Right lobe of liver (tissue), 6 donors: ENCODE data around the gene CTAG2. TPM values are rescaled to one million over a fixed set of nuclear protein-coding genes. Genes with fewer than 3 reads are reported as not detected.

Experiments used
- ATAC-seq, 4 donors: fragments of 200-7000 bp; cut with Tn5 transposase; one replicate each; pipeline ENCODE4 v1.9.1; 2020; ENCODE audit warnings: mild to moderate bottlenecking in 4 of 4, moderate library complexity in 4 of 4
- DNase-seq, 3 donors: peaks; one replicate each; pipeline ENCODE4 v3.0.0-alpha.2; 2020
- H3K27ac ChIP-seq, 3 donors: fragments of 200-600 bp; one replicate each; pipeline ENCODE4 v1.8.0; 2022
- H3K27me3 ChIP-seq, 2 donors: fragments of 200-600 bp; one replicate each; pipeline ENCODE4 v1.8.0; 2022
- H3K36me3 ChIP-seq, 4 donors: fragments of 200-600 bp; sonication (generic) in 1 of 4; one replicate each; pipeline versions ENCODE4 v1.5.1 to v1.8.0; 2017 to 2022; ENCODE audit warnings: control low read depth in 1 of 4
- H3K4me1 ChIP-seq, 4 donors: fragments of 200-600 bp; sonication (generic) in 1 of 4; one replicate each; pipeline versions ENCODE4 v1.5.1 to v1.8.0; 2017 to 2022; ENCODE audit warnings: control low read depth in 1 of 4
- H3K4me3 ChIP-seq, 3 donors: fragments of 200-600 bp; one replicate each; pipeline ENCODE4 v1.8.0; 2022
- H3K9me3 ChIP-seq, 4 donors: fragments of 200-600 bp; sonication (generic) in 1 of 4; one replicate each; pipeline versions ENCODE4 v1.5.1 to v1.8.0; 2017 to 2022; ENCODE audit warnings: control low read depth in 1 of 4
- POLR2A ChIP-seq: fragments of 450-650 bp; IDR thresholded peaks from one replicate; pipeline ENCODE4 v1.6.1; 2017; ENCODE audit warnings: antibody characterized with exemption, mild to moderate bottlenecking
- WGBS: methylation state at CpG from one replicate; pipeline ENCODE4 v1.1.6; 2018; ENCODE audit warnings: low coverage, low lambda C conversion rate; ENCODE audit not compliant: insufficient coverage; ENCODE audit errors: missing lambda C conversion rate; 5-methylcytosine and 5-hydroxymethylcytosine counted together
- intact Hi-C, 2 donors: fragments of 100-400 bp; cut with DNase I; formaldehyde crosslinking; loops; one replicate each; pipeline versions ENCODE4 v1.11.2 to v1.14.1; 2022
- total RNA-seq, 6 experiments: library from RNA; depleted of rRNA in 2 of 6; stranded (reverse); fragments of >200 nt in 2 of 6; fragmentation: NEBNext Ultra II Directional in 3 of 6; extraction: Animal tissue kit (Norgen Biotek cat#: 25700) in 3 of 6; gene quantifications; one replicate each; pipeline versions ENCODE4 v1.1.0 to v1.2.4, GENCODE V29; 2016 to 2023
- TF ChIP-seq, protein P1 (sequence below), 4 donors: fragments of 200-600 bp in 3 of 4; fragments of 450-650 bp in 1 of 4; IDR thresholded peaks; one replicate each; pipeline versions ENCODE4 v1.5.1 to v1.8.0; 2016 to 2022; ENCODE audit warnings: antibody characterized with exemption in 4 of 4, mild to moderate bottlenecking in 2 of 4
- donor health status: DM: no; HTN: yes; CAD: no.
- donor health status: DM: no; HTN: no; CAD: no.
- donor health status: DM: no; HTN: no; CAD: no.
- donor health status: DM: no; HTN: yes; CAD: no.
- donor health status: DM: no; HTN: yes; CAD: no.

CTAG2 gene
- total RNA-seq, 6 experiments from 2014 or later, result not detected

DNA sequence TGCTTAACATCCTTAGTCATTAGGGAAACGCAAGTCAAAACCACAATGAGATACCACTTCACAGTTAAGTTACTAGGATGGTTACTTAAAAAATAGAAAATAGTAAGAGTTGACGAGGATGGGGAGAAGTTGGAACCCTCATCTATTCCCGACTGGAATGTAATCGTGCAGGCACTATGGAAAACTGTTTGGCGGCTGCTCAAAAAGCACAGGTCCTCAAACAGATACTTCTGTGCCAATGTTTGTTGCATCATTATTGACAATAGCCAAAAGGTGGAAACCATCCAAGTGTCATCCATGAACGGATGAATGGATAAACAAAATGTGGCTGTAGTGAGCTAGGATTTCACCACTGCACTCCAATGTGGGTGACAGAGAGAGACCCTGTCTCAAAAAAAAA is 46.0 kb downstream of the CTAG2 start:
- TF ChIP-seq, protein P1, sequence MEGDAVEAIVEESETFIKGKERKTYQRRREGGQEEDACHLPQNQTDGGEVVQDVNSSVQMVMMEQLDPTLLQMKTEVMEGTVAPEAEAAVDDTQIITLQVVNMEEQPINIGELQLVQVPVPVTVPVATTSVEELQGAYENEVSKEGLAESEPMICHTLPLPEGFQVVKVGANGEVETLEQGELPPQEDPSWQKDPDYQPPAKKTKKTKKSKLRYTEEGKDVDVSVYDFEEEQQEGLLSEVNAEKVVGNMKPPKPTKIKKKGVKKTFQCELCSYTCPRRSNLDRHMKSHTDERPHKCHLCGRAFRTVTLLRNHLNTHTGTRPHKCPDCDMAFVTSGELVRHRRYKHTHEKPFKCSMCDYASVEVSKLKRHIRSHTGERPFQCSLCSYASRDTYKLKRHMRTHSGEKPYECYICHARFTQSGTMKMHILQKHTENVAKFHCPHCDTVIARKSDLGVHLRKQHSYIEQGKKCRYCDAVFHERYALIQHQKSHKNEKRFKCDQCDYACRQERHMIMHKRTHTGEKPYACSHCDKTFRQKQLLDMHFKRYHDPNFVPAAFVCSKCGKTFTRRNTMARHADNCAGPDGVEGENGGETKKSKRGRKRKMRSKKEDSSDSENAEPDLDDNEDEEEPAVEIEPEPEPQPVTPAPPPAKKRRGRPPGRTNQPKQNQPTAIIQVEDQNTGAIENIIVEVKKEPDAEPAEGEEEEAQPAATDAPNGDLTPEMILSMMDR (IDR thresholded peaks at IDR 0.05), result no peak
- TF ChIP-seq POLR2A, result no peak
- Histone ChIP-seq H3K27me3 (no peaks in the 10 kb centered on the region), H3K4me3 (no peak overlapping the region), H3K9me3 (no peaks in the 10 kb centered on the region), H3K4me1 (peaks cover 0 to 3% (median 0%) of the 10 kb centered on the region in 4 donors), H3K36me3 (no peaks in the 10 kb centered on the region), H3K27ac (no peak overlapping the region)
- 33% methylated on average over 6 of the region's 6 CpGs for WGBS
- intact Hi-C loops, result no loop called here
- peak; percentile 73 to 90 (median 82) for ATAC-seq
- peak; percentile 42 to 69 (median 59) for DNase-seq

DNA sequence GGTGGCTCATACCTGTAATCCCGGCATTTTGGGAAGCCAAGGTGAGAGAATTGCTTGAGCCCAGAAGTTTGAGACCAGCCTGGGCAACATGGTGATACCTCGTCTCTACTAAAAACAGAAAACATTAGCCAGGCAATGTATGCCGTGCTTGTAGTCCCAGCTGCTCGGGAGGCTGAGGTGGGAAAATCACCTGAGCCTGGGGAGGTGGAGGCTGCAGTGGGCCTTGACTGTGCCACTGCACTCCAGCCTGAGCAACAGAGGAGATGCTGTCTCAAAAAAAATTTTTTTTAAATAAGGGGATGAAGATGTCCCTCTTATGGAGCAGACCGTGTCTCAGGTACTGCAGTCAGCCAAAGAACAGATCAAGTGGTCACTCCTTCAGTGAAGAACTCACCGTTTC is 47.8 kb downstream of the CTAG2 start:
- Histone ChIP-seq H3K9me3 (no peaks in the 10 kb centered on the region), H3K27me3 (no peaks in the 10 kb centered on the region), H3K4me3 (no peak overlapping the region), H3K36me3 (no peaks in the 10 kb centered on the region), H3K27ac (no peak overlapping the region), H3K4me1 (peaks cover 0 to 3% (median 0%) of the 10 kb centered on the region in 4 donors)
- DNase-seq, result no peak
- intact Hi-C loops, result no loop called here
- WGBS, result 69% methylated on average over 5 of the region's 6 CpGs
- no peak for ATAC-seq
- TF ChIP-seq, protein P1 (IDR thresholded peaks at IDR 0.05), result no peak
- no peak for TF ChIP-seq POLR2A

DNA sequence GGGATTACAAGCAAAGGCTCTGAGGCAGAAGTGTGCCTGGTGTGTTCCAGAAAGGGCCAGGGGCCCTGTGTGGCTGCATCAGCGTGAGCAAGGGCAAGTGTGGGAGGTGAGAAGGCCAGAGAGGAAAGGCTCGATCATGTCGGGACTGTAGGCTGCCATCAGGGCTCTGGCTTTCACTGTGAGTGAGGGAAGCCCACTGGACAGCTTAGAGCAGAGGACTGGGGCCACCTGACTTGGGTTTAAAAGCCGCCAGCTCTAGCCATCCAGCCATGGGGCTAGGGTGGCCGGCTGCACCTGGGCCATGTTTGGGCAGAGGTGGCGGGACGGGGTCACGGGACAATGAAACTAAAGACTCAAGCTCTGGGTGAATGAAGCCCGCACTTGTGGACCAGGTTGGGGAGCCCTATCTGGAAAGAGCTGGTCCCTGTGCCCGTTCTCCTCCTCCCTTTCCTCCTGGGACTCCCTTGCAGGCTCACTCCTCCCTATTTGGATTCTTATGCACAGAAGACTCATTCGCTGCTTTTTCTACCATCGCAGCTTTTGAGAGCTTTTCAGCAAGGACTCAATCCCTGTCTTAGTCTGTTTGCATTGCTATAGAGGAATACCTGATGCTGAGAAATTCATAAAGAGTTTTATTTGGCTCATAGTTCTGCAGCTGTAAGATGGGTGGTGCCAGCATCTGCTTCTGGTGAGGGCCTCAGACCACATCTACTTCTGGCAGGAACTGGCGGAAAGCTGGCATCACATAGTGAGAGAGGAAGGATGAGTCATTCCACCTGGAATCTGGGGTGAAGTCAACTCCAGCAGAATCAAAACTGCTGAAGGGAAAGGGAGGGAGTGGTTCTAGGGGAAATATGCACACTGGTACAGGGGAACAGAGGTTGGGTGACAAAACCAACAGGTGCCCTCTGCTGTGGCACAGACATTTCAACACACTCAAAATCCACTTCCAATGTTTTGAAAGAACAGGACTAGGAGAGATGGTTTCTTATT is 49.6 kb downstream of the CTAG2 start:
- no peaks in the 10 kb centered on the region for H3K27me3 ChIP-seq
- 63% methylated on average over 6 of the region's 13 CpGs for WGBS
- H3K27ac ChIP-seq, result no peak overlapping the region
- intact Hi-C loops, result no loop called here
- no peaks in the 10 kb centered on the region for H3K36me3 ChIP-seq
- ATAC-seq, result peak in 3 of 4 donors; percentile 21 to 83 (median 50)
- peaks cover 0 to 3% (median 0%) of the 10 kb centered on the region in 4 donors for H3K4me1 ChIP-seq
- no peak for DNase-seq
- H3K4me3 ChIP-seq, result no peak overlapping the region
- TF ChIP-seq POLR2A, result no peak
- TF ChIP-seq, protein P1 (IDR thresholded peaks at IDR 0.05), result no peak
- no peaks in the 10 kb centered on the region for H3K9me3 ChIP-seq

DNA sequence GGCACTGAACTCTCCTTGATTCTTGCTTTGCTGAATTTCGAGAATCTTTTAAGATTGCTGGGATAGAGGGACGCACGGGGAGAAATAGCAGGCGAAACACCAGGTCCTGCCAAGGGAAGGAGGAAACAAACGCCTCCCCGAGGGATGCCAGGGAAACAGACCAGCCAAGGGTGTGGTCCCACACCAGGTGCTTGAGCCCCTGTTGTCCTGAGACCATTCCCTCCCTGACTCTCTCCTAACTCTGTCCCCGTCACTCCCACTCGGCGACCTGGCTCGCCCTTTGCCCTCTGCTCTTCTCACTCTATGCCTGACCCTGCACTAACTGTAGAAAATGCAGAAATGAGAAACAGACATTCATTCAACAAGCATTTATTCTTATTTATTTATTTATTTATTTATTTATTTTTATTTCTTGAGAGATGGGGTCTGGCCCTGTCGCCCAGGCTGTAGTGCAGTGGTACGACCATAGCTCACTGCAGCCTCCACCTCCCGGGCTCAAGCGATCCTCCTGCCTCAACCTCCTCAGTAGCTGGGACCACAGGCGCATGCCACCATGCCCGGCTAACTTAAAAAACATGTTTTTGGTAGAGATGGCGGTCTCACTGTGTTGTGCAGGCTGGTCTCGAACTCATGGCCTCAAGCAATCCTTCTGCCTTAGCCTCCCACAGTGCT is 50.5 kb downstream of the CTAG2 start:
- intact Hi-C loops, result no loop called here
- Histone ChIP-seq H3K27ac (no peak overlapping the region), H3K36me3 (no peaks in the 10 kb centered on the region), H3K4me1 (peaks cover 0 to 3% (median 0%) of the 10 kb centered on the region in 4 donors), H3K9me3 (no peaks in the 10 kb centered on the region), H3K4me3 (no peak overlapping the region), H3K27me3 (no peaks in the 10 kb centered on the region)
- WGBS, result 76% methylated on average over 12 of the region's 18 CpGs
- ATAC-seq, result no peak
- DNase-seq, result no peak
- TF ChIP-seq, protein P1 (IDR thresholded peaks at IDR 0.05), result no peak
- TF ChIP-seq POLR2A, result no peak
